Activated CD8-positive, alpha-beta T cell treated with anti-CD3 and anti-CD28 coated beads for 36 hours (primary cell): ENCODE results near the gene AGPAT3. TPM values are rescaled to one million over a fixed set of nuclear protein-coding genes. Genes with fewer than 3 reads are reported as not detected.

Source experiments
- ATAC-seq: fragments of 200-7000 bp; cut with Tn5 transposase; one replicate; pipeline ENCODE4 v1.10.0; 2021; ENCODE audit warnings: mild to moderate bottlenecking, moderate library complexity
- CTCF ChIA-PET: fragments of 350-600 bp; sonication (Branson Sonifier 250); formaldehyde crosslinking; loops from one replicate; lab custom pipeline; 2021; ENCODE audit warnings: antibody characterized with exemption; lab: Charles Lee
- POLR2A ChIA-PET: fragments of 350-600 bp; sonication (Branson Sonifier 250); formaldehyde crosslinking; loops from one replicate; lab custom pipeline; 2021; ENCODE audit warnings: antibody characterized with exemption; lab: Charles Lee
- DNase-seq: peaks from one replicate; pipeline ENCODE4 v3.0.0-alpha.2; 2020
- H3K27ac Mint-ChIP-seq: one replicate; pipeline ENCODE4 v1.8.0; 2021; ENCODE audit warnings: mild to moderate bottlenecking, mixed read lengths
- H3K27me3 Mint-ChIP-seq: one replicate; pipeline ENCODE4 v1.8.0; 2021; ENCODE audit warnings: mixed read lengths
- H3K36me3 Mint-ChIP-seq: one replicate; pipeline ENCODE4 v1.8.0; 2021; ENCODE audit warnings: low read depth, mixed read lengths
- H3K4me1 Mint-ChIP-seq: one replicate; pipeline ENCODE4 v1.8.0; 2021; ENCODE audit warnings: low read depth, mixed read lengths
- H3K4me3 Mint-ChIP-seq: one replicate; pipeline ENCODE4 v1.8.0; 2021; ENCODE audit warnings: mild to moderate bottlenecking, moderate library complexity, mixed read lengths
- H3K9me3 Mint-ChIP-seq: one replicate; pipeline ENCODE4 v1.8.0; 2021; ENCODE audit warnings: mixed read lengths
- intact Hi-C: fragments of 100-400 bp; cut with micrococcal nuclease; formaldehyde crosslinking; loops from one replicate; pipeline ENCODE4 v1.10.0; 2022
- total RNA-seq, 2 experiments: library from RNA; stranded (reverse); gene quantifications; one replicate each; pipeline ENCODE4 v1.2.3, GENCODE V29; 2021
- TF ChIP-seq, protein P1 (sequence below): fragments of 200-600 bp; IDR thresholded peaks from one replicate; pipeline ENCODE4 v1.8.0; 2022; ENCODE audit warnings: antibody characterized with exemption, mild to moderate bottlenecking

The AGPAT3 gene
- total RNA-seq, 2 experiments from 2014 or later, result 59.3 to 62.2 TPM

DNA sequence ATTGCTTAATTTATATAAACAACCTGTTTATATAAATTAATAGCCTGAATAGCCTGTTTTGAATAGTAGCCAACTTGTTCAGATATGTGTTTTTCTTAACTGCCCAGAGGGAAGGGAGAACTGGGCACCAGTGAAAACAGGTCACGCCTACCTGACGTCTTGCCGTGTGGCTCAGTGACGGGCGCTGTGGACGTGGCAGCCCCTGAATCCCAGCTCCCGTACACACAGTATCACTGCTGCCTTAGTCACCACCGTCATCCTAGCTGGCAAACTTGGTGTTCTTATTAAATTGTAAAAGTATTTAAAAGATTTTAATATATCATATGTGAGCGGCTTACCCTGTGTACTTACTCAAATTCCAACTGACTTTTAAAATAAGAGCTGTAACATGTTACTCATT, 111.6 kb downstream of the AGPAT3 start:
- ATAC-seq (no peak), DNase-seq (no peak)
- intact Hi-C loops, result no loop called here
- ChIA-PET CTCF (interaction anchor here (1.4 to 2.6 kb wide), 8 partner anchors 10 to 166 kb away, joined by 3 to 25 read pairs (median 6); no protein-coding TSS in a partner anchor), POLR2A (interaction anchor here (1.1 kb wide), 1 partner anchor 108 kb away, joined by 3 read pairs; no protein-coding TSS in a partner anchor)
- no peaks in the 10 kb centered on the region for H3K9me3 Mint-ChIP-seq
- H3K4me1 Mint-ChIP-seq, result peaks cover 6% of the 10 kb centered on the region
- no peaks in the 10 kb centered on the region for H3K36me3 Mint-ChIP-seq
- TF ChIP-seq, protein P1, sequence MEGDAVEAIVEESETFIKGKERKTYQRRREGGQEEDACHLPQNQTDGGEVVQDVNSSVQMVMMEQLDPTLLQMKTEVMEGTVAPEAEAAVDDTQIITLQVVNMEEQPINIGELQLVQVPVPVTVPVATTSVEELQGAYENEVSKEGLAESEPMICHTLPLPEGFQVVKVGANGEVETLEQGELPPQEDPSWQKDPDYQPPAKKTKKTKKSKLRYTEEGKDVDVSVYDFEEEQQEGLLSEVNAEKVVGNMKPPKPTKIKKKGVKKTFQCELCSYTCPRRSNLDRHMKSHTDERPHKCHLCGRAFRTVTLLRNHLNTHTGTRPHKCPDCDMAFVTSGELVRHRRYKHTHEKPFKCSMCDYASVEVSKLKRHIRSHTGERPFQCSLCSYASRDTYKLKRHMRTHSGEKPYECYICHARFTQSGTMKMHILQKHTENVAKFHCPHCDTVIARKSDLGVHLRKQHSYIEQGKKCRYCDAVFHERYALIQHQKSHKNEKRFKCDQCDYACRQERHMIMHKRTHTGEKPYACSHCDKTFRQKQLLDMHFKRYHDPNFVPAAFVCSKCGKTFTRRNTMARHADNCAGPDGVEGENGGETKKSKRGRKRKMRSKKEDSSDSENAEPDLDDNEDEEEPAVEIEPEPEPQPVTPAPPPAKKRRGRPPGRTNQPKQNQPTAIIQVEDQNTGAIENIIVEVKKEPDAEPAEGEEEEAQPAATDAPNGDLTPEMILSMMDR, result no peak
- H3K27me3 Mint-ChIP-seq, result no peaks in the 10 kb centered on the region
- no peak overlapping the region for H3K4me3 Mint-ChIP-seq
- no peak overlapping the region for H3K27ac Mint-ChIP-seq

DNA sequence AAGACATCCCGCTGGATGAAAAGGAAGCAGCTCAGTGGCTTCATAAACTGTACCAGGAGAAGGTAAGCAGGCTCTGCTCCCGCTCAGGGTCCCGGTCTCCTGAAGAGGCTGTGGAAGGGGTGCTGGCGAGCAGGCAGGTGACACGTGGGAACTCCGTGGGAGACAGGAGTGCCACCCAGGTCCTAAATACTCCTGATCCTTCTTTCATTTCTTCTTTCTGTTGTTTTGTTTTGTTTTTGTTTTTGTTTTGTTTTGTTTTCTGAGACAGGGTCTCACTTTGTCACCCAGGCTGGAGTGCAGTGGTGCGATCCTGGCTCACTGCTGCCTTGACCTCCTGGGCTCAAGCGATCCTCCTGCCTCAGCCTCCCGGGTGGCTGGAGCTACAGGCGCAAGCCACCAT, 113.0 kb downstream of the AGPAT3 start:
- POLR2A ChIA-PET, result interaction anchor here (1.4 kb wide), 1 partner anchor 170 kb away, joined by 3 read pairs; no protein-coding TSS in a partner anchor
- Mint-ChIP-seq H3K36me3 (no peaks in the 10 kb centered on the region), H3K4me3 (no peak overlapping the region), H3K4me1 (peaks cover 9% of the 10 kb centered on the region), H3K27ac (no peak overlapping the region), H3K27me3 (no peaks in the 10 kb centered on the region), H3K9me3 (no peaks in the 10 kb centered on the region)
- ATAC-seq (no peak), DNase-seq (no peak)
- TF ChIP-seq, protein P1, result no peak
- CTCF ChIA-PET, result interaction anchor here (1.0 kb wide), 2 partner anchors 12 to 167 kb away, joined by 3 to 4 read pairs; no protein-coding TSS in a partner anchor
- intact Hi-C loops, result no loop called here

DNA sequence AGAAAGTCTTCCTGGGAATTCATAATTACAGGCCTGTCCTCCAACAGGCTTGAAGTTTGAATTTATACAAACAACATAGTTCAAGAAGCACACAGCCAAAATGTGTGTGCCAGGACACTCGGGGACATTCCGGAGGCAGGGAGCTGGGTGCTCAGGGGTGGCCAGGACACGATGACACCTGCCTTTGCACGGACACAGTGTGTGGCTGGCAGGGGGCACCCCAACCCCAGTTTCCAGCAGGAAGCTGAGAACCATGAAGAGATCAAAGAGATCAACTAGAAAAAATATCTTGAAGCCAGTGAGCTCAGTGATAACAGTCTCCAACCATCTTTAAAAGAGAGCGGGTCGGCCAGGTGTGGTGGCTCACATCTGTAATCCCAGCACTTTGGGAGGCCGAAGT, 114.6 kb downstream of the AGPAT3 start:
- Mint-ChIP-seq H3K27ac (no peak overlapping the region), H3K27me3 (no peaks in the 10 kb centered on the region), H3K36me3 (no peaks in the 10 kb centered on the region), H3K9me3 (no peaks in the 10 kb centered on the region), H3K4me1 (peaks cover 10% of the 10 kb centered on the region), H3K4me3 (no peak overlapping the region)
- ATAC-seq (no peak), DNase-seq (no peak)
- ChIA-PET CTCF (interaction anchor here (1.3 kb wide), 1 partner anchor 32 kb away, joined by 3 read pairs; no protein-coding TSS in a partner anchor), POLR2A (interaction anchor here (1.2 kb wide), 1 partner anchor 12 kb away, joined by 5 read pairs; no protein-coding TSS in a partner anchor)
- intact Hi-C loops, result no loop called here
- TF ChIP-seq, protein P1, result no peak

DNA sequence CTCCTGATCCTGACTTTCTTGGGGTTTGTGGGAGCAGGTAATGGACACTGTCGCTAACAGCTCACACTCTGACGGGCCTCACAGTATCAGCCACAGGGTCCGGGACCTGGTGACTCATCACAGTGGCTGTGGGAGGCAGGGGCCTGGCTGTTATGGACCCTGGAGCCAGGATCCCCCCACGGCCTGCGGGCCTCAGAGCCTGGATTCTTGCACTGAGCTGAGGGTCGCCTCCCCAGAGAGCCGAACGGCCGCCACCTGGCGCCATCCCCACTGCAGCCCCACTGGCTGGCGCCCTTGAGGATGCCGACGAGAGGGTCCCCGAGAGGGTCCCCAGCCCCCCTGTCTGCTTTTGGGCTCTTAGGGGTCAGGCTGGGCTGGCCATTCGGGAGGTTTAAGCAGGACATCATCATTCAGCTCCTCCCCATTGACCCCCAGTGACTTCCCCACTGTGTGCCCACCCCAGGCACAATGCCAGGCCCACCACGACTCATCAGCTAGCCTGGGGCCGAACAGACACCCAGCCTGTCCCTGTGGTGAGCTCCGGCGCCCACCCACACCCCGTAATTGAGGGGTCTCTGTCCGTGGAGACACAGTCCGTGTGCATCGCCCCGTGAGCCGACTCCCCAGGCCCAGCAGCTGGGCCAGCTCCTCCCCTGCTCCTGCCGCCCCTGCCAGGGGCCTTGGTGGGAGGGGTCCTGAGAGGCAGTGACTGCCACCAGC, 116.3 kb downstream of the AGPAT3 start:
- Mint-ChIP-seq H3K4me1 (peaks cover 16% of the 10 kb centered on the region), H3K9me3 (no peaks in the 10 kb centered on the region), H3K36me3 (no peaks in the 10 kb centered on the region), H3K27me3 (no peaks in the 10 kb centered on the region), H3K27ac (no peak overlapping the region), H3K4me3 (no peak overlapping the region)
- DNase-seq, result no peak
- intact Hi-C loops, result no loop called here
- ChIA-PET CTCF (no interaction called here), POLR2A (interaction anchor here (0.6 kb wide), 1 partner anchor 32 kb away, joined by 3 read pairs; no protein-coding TSS in a partner anchor)
- no peak for ATAC-seq
- TF ChIP-seq, protein P1, result no peak

DNA sequence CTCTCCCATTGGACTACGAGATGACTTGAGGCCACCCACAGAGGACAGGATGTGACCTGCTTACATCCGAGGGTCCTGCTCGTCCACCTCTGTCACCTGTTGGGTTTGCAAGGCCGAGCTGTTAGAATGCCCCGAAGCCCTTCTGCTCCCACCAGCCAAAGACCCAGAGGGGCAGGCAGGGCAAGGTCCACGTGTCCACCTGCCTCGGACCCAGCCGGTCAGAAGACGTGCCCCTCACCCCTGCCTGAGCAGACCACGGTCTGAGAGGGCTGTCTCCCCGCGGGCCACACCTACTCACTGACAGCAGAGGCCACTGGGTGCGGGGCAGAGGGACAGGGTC, 116.8 kb downstream of the AGPAT3 start:
- intact Hi-C loops, result no loop called here
- CTCF ChIA-PET, result no interaction called here
- H3K27ac Mint-ChIP-seq, result no peak overlapping the region

More for the DNA sequence above, 116.8 kb downstream of the AGPAT3 start:
- no peaks in the 10 kb centered on the region for H3K9me3 Mint-ChIP-seq
- peaks cover 19% of the 10 kb centered on the region for H3K4me1 Mint-ChIP-seq
- POLR2A ChIA-PET, result no interaction called here
- no peaks in the 10 kb centered on the region for H3K27me3 Mint-ChIP-seq
- H3K4me3 Mint-ChIP-seq, result no peak overlapping the region
- TF ChIP-seq, protein P1, result no peak
- H3K36me3 Mint-ChIP-seq, result no peaks in the 10 kb centered on the region
- DNase-seq (no peak), ATAC-seq (no peak)
